ENCODE results near the gene GOLGA6L10. TPM values are rescaled to one million over a fixed set of nuclear protein-coding genes. Genes with fewer than 3 reads are reported as not detected.

Gene GOLGA6L10
- total and polyA plus RNA-seq, 9 of the 15 experiments (the other 6 are each of a cell fraction or from before 2014, with no cell fraction given): 0.32 to 7.1 (median 2.0) TPM

DNA sequence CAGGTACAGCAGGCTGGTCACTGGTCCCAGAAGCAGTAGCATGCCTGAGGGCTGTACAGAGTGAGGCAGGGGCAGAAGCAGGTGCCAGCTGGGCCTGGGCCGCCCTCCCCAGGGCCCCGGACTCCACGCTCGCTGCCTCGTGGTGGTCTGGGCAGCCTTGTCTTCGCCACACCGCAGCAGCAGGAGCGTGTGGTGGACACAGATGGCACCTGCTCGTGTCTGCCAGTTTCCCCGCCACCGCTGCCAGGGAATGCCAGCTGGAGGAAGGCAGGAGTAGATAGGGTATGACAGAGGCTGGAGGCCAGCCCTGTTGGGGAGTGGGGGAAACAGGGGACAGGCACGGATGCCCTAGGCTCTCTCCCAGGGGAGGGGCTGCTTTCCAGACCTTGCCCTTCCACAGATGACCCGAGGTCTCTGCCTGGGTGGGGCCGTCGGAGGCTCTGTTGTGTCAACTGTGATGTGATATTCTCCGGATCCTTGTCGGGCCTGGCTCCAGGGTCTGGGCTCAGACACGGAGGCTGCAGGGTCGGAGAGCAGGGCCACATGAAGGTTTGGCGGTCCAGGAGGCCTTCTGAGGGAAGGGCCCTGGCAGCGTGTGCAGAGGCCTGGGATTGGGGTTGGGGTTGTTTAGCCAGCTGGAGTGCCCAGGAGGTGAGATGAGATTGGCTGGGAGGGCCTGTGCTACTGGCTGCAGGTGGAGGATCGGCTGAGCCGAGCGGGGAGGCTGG is 33.6 kb downstream of the GOLGA6L10 start (continued):
- TF ChIP-seq NFE2L1 (tag; IDR thresholded peaks at IDR 0.05; ENCODE audit: borderline replicate concordance, low read depth) (no peak), NCOA2 (IDR thresholded peaks at IDR 0.05; ENCODE audit: partially characterized antibody in 2 of 2) (no peak), ZSCAN29 (IDR thresholded peaks at IDR 0.05) (no peak), SMARCA4 (IDR thresholded peaks at IDR 0.05) (no peak), ZNF12 (CRISPR knock-in tag; IDR thresholded peaks at IDR 0.05) (no peak)
- TF ChIP-seq, protein P1, sequence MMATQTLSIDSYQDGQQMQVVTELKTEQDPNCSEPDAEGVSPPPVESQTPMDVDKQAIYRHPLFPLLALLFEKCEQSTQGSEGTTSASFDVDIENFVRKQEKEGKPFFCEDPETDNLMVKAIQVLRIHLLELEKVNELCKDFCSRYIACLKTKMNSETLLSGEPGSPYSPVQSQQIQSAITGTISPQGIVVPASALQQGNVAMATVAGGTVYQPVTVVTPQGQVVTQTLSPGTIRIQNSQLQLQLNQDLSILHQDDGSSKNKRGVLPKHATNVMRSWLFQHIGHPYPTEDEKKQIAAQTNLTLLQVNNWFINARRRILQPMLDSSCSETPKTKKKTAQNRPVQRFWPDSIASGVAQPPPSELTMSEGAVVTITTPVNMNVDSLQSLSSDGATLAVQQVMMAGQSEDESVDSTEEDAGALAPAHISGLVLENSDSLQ (IDR thresholded peaks at IDR 0.05): no peak

GRCh38 chr15:82314769-82315518 is 34.3 kb downstream of the GOLGA6L10 start:
- no peak overlapping the region for H3K27ac ChIP-seq (ENCODE audit: extremely low read depth, low read depth, low read length)
- no peak overlapping the region for H2AFZ ChIP-seq (ENCODE audit: low read depth, low read length)
- FAIRE-seq (no peak), ATAC-seq (no peak), DNase-seq (ENCODE audit: extremely low read depth in 1 of 4, low spot score in 3 of 4) (no peak)
- no peaks in the 10 kb centered on the region for H3K36me3 ChIP-seq (ENCODE audit: control insufficient read depth, insufficient read depth, low read length)
- ChIA-PET CTCF (ENCODE audit: low intra/inter-chr PET ratio) (no interaction called here), POLR2A (no interaction called here)
- no peaks in the 10 kb centered on the region for H3K9me1 ChIP-seq (ENCODE audit: control insufficient read depth, insufficient read depth, low read length)
- intact Hi-C loops (cut with micrococcal nuclease) (no loop called here), in situ Hi-C loops (cut with MboI) (no loop called here)
- H3K4me2 ChIP-seq (ENCODE audit: insufficient read depth, low read length): no peak overlapping the region
- no peak overlapping the region for H3K4me3 ChIP-seq
- H3K9ac ChIP-seq (ENCODE audit: insufficient read depth in 1 of 2, low read depth in 2 of 2, low read length in 2 of 2): no peak overlapping the region
- no peaks in the 10 kb centered on the region for H3K9me3 ChIP-seq (replicated peaks; ENCODE audit: control insufficient read depth, insufficient read depth, low read depth, low read length)
- no peaks in the 10 kb centered on the region for H3K79me2 ChIP-seq (ENCODE audit: control insufficient read depth, insufficient read depth, low read length)
- H3K4me1 ChIP-seq (replicated peaks in 1 of 2; ENCODE audit: control insufficient read depth in 2 of 2, insufficient read depth in 2 of 2, low read length in 2 of 2): peaks cover 3 to 29% of the 10 kb centered on the region in 2 experiments; a peak in 3 of 5 replicates
- H3K27me3 ChIP-seq (ENCODE audit: control insufficient read depth in 2 of 2, insufficient read depth in 2 of 2, low read length in 2 of 2): no peaks in the 10 kb centered on the region; a peak in 1 of 5 replicates
- no TSS peak for BruUV-seq (replicated peaks)
- WGBS (ENCODE audit: insufficient coverage, low coverage, missing lambda C conversion rate): 11% methylated on average over 8 of the region's 9 CpGs
- no peaks in the 10 kb centered on the region for H4K20me1 ChIP-seq (replicated peaks; ENCODE audit: control insufficient read depth, insufficient read depth, low read length)
- TF ChIP-seq NCOA1 (IDR thresholded peaks at IDR 0.05; ENCODE audit: low read depth) (no peak), ZSCAN29 (IDR thresholded peaks at IDR 0.05) (no peak), FOXJ2 (tag; IDR thresholded peaks at IDR 0.05) (no peak)

Data from K562 (cell line).